Stimulated activated CD4-positive, alpha-beta T cell treated with anti-CD3 and anti-CD28 coated beads, TNF-alpha, amount 100 ng/mL, for 48 hours (primary cell): ENCODE data around the gene SCAMP5.

Experiments used
- DNase-seq, 3 donors: peaks; one replicate each; pipeline ENCODE4 v3.0.0-alpha.2; 2020; ENCODE audit warnings: low read depth in 3 of 3

The SCAMP5 gene

GRCh38 chr15:74995182-74995778 lies at the start of gene SCAMP5:
Gene SCAMP5 (plus strand): TSS chr15:74995563. CDS start chr15:75011840, 16,277 bp downstream.
- DNase-seq: peak; percentile 88 to 95 (median 92)

- peak; percentile 55 to 72 (median 56) for DNase-seq
These were observed 45.1 kb upstream of the SCAMP5 start for GRCh38 chr15:74950078-74950908.

- no peak for DNase-seq
These were observed 44.4 kb upstream of the SCAMP5 start for GRCh38 chr15:74951006-74951405.

GRCh38 chr15:74954515-74954914 lies 40.8 kb upstream of the SCAMP5 start:
- DNase-seq: no peak

- DNase-seq: no peak
These were observed 40.3 kb upstream of the SCAMP5 start for GRCh38 chr15:74955017-74955416.

- DNase-seq: peak; percentile 44 to 61 (median 58)
These were observed 39.3 kb upstream of the SCAMP5 start for GRCh38 chr15:74955796-74956647.

GRCh38 chr15:74956648-74957475 lies 38.5 kb upstream of the SCAMP5 start, which contains the start of gene RPP25:
Gene RPP25 (minus strand): TSS chr15:74956772. CDS start chr15:74956583, 189 bp downstream.
- peak; percentile 41 to 80 (median 53) for DNase-seq

GRCh38 chr15:74957476-74958035 lies 37.8 kb upstream of the SCAMP5 start:
- no peak for DNase-seq

- no peak for DNase-seq
These were observed 36.9 kb upstream of the SCAMP5 start for GRCh38 chr15:74958320-74958907.

GRCh38 chr15:74958908-74959585 lies 36.3 kb upstream of the SCAMP5 start:
- no peak for DNase-seq

GRCh38 chr15:74959586-74959939 lies 35.8 kb upstream of the SCAMP5 start:
- no peak for DNase-seq

GRCh38 chr15:74960286-74960685 lies 35.1 kb upstream of the SCAMP5 start:
- DNase-seq: no peak

GRCh38 chr15:74960995-74961588 lies 34.3 kb upstream of the SCAMP5 start:
- DNase-seq: no peak

GRCh38 chr15:74961616-74962015 lies 33.7 kb upstream of the SCAMP5 start:
- no peak for DNase-seq

- no peak for DNase-seq
These were observed 33.1 kb upstream of the SCAMP5 start for GRCh38 chr15:74962219-74962618.

GRCh38 chr15:74962671-74963070 lies 32.7 kb upstream of the SCAMP5 start:
- no peak for DNase-seq

GRCh38 chr15:74963213-74963612 lies 32.1 kb upstream of the SCAMP5 start:
- DNase-seq: no peak

GRCh38 chr15:74964794-74965193 lies 30.6 kb upstream of the SCAMP5 start:
- no peak for DNase-seq

- no peak for DNase-seq
These were observed 27.7 kb upstream of the SCAMP5 start for GRCh38 chr15:74967670-74968069.

- DNase-seq: no peak
These were observed 19.2 kb upstream of the SCAMP5 start for GRCh38 chr15:74976159-74976558.
